HG03025 (cell line): ENCODE measurements around the gene IRF2.
A peak's percentile ranks its signal among the peaks of the same experiment; 100 is the strongest.
"Not testable (repeated sequence)": the region's sequence is repeated elsewhere in the genome, so short reads cannot be mapped to it uniquely, and the experiment has no call there.

Source experiments
- ATAC-seq: cut with Tn5 transposase; IDR thresholded peaks from one replicate; pipeline ENCODE4 v1.9.1; 2021; ENCODE audit warnings: mild to moderate bottlenecking, moderate library complexity; ENCODE audit not compliant: unreplicated experiment, low FRiP score

IRF2 gene

GRCh38 chr4:184395971-184396391 lies 78.4 kb downstream of the IRF2 start:
- ATAC-seq: peak; percentile 71

DNA sequence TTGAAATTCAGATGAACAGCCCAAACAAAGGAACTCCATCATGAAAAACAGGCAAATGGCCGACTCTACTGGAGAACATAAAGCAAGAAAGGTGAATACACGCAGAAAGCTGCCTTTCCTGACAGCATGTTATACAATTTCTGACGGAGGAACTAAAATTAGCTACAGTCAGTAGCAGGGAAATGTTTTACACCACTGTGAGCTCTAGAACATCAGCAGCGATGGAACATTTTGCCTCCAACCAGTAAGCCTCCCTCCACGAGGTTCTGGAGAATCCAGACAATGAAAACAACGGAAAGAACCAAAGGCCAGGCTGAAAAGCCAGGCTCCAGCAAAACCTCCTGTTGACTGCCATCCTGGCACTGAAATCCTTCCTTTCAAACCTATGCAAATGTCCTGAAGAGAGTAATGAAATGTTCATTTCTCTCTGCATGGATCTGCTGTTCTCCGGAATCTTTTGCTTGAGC lies 78.9 kb downstream of the IRF2 start:
- ATAC-seq: no peak

- no peak for ATAC-seq
These were observed 81.4 kb downstream of the IRF2 start for GRCh38 chr4:184392748-184393559.

DNA sequence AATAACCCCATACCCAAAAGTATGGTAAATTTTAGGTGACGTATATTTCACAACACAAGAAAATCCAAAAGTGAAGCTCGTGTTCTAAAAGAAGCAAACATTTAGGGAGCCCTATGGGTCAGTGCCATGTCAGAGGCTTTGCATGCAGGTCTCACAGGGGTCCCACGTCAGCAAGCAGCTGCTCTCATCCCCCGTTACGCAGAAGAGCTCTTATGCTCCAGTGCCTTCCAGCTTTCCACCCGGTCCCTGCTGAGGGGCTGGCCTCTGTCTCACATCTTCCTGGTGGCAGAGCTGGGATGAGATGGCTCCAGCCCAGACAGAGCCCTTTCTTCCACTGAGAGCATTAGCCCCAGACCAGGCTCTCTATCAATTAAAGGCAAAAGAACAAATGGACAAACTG lies 82.0 kb downstream of the IRF2 start:
- no peak for ATAC-seq

GRCh38 chr4:184389978-184390900 lies 84.1 kb downstream of the IRF2 start:
- no peak for ATAC-seq

DNA sequence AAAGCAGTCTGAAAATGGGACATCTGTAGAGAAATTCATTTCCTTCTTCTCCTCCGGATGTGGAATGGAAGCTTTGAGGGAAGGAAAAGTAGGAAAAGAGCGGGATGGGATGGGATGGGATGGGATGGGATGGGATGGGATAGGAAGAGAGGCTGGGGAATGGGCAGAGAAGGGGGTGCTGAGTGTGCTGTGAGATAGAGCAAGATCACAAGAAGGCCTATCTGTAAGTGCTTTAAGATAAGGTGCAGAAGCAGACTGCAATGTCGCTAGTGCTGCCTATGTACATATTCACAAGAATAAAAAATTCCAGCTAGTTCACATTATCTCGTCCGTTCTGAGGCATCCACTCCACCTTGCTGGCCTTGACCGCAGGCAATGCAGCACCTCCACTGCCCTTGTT lies 86.2 kb downstream of the IRF2 start:
- ATAC-seq: no peak

DNA sequence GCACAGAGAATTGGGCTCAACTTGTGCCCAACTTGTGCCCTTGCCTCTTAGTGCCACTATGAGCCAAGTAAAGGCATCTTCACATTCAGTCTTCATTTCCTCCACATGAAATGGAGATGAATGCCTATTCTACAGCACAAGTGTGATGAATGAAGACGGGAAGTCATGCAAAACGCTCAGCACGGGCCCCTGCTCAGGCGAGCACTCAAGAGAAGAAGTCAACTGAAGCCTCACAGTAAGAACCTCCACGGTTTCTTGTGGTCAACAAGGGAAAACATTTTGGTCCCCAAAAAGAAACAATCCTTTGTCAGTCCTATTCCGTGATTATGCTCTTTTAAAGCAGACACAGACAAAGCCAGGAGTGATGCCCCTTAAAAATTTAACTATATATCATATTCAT lies 87.0 kb downstream of the IRF2 start:
- ATAC-seq: no peak

DNA sequence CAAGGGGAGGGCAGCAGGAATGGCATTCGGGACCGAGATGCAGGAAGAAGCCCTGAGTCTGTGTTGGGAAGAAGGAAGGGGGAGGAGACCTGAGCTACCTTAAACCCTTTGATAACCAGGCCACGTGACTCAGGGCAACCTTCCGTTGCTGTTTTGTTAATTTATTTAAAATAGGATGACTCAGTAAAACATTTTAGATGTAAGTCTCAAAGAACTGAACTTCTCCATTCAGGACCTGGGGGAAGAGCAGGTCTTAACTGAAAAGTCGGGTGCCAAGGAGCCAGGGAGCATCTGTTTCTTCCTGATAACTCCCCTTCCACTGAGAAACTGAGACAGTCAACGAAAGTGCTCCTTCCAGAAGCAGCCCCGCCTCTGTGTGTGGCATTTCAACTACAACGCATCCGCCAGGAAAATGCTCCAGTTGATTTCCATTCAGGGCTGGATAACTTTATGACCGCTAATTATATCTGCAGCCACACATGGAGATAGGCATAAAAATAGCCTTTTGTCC lies 88.0 kb downstream of the IRF2 start:
- no peak for ATAC-seq

- no peak for ATAC-seq
These were observed 88.6 kb downstream of the IRF2 start for GRCh38 chr4:184385705-184386141.

DNA sequence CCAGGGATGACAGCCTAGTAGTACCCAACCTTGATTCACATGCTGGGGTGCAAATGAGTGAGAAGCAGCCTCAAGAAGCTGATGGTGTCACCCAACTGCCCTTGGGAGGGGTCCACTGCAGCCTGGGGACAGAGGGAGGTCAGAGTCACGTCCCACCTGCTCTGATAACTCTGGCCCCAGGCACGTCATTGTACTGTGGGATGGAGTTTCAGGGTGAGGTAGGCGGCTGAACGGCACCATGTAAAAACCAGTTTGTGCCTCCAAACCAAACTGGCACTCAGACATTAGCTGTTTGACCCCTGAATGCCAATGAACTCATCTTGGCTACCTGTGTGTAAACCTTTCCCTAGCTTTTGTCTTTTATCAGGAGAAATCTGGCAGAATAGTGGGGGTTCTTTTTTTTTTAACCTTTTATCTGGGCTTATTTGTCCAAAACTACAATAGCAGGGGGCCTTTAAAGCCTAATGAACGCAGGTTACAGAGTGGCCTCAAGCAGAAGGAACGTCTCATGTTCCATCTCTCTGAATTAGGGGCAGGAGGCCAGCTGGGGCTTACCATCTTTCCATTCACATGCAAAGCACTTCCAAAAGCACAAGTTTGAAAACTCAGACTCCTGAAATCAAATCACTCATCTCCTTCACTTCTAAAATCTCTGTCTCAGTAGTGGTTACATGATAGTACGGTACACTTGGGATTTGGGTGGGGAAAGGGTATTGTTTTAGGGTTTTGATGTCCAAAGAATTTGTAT lies 89.4 kb downstream of the IRF2 start:
- ATAC-seq: peak; percentile 3

GRCh38 chr4:184384056-184384809 lies 90.1 kb downstream of the IRF2 start:
- peak; percentile 80 for ATAC-seq

GRCh38 chr4:184383497-184384055 lies 90.8 kb downstream of the IRF2 start:
- peak; percentile 1 for ATAC-seq

GRCh38 chr4:184382189-184382846 lies 92.0 kb downstream of the IRF2 start:
- peak; percentile 36 for ATAC-seq

GRCh38 chr4:184380707-184381106 lies 93.6 kb downstream of the IRF2 start:
- ATAC-seq: no peak

GRCh38 chr4:184380214-184380613 lies 94.1 kb downstream of the IRF2 start:
- not testable (repeated sequence) for ATAC-seq

DNA sequence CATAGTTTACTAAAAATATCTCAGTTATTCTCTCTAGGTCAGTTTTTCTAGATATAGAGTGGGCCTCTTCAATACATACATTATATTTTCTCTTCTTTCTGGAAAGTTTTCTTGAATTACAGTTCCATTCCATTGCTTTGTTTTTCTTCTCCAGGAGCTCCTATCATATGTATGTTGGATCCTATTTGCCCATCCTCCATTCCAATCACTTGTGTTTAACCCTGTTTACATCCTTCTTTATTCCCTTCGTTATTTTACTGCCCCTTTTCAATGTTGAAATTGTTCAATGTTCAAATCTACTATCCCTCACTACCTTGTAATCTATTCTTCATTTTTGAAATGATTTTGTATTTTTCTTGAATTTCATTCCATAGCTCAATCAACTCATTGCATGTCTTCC lies 97.4 kb downstream of the IRF2 start:
- no peak for ATAC-seq

GRCh38 chr4:184376126-184376838 lies 98.1 kb downstream of the IRF2 start:
- ATAC-seq: no peak

- not testable (repeated sequence) for ATAC-seq
These were observed 98.7 kb downstream of the IRF2 start for GRCh38 chr4:184375623-184376022.
